ENCODE data around the gene KDM6B. TPM values are rescaled to one million over a fixed set of nuclear protein-coding genes. Genes with fewer than 3 reads are reported as not detected.

Gene KDM6B
- total and polyA plus RNA-seq, 9 of the 15 experiments (the other 6 are each of a cell fraction or from before 2014, with no cell fraction given) = 0.01 to 22.9 (median 2.2) TPM

DNA sequence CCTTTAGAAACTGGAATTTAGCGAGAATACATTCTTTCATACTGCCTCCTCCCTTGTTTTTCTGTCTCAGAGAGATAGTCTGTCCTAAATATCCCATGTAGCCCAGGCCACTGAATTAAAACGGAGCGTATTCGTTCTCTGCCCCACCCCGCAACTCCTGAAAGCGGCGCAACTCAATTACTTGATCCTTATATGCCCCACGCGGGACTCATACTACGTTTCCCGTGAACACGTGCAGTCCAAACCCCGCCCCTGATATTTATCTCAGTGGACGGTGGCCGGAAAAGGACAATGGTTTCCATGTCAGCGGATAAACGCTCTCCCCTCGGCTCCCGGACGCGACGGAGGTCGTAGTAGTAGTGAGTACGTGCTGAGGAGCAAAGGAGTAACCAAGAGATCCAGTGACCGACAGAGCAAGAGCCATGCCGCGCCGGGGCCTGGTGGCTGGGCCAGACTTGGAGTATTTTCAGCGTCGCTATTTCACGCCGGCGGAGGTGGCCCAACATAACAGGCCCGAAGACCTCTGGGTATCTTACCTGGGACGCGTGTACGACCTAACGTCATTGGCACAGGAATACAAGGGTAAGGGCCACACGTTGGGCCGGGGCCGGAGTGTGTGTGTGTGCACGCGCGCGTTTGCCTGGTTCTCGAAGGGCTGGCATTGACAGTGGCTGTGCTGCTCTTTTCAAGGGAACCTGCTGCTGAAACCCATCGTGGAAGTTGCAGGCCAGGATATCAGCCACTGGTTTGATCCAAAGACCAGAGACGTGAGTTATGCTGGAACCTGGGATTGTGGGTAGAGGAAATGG, 23.9 kb downstream of the KDM6B start, which contains the start of gene CYB5D1 (continued):
- TF ChIP-seq, protein P1, sequence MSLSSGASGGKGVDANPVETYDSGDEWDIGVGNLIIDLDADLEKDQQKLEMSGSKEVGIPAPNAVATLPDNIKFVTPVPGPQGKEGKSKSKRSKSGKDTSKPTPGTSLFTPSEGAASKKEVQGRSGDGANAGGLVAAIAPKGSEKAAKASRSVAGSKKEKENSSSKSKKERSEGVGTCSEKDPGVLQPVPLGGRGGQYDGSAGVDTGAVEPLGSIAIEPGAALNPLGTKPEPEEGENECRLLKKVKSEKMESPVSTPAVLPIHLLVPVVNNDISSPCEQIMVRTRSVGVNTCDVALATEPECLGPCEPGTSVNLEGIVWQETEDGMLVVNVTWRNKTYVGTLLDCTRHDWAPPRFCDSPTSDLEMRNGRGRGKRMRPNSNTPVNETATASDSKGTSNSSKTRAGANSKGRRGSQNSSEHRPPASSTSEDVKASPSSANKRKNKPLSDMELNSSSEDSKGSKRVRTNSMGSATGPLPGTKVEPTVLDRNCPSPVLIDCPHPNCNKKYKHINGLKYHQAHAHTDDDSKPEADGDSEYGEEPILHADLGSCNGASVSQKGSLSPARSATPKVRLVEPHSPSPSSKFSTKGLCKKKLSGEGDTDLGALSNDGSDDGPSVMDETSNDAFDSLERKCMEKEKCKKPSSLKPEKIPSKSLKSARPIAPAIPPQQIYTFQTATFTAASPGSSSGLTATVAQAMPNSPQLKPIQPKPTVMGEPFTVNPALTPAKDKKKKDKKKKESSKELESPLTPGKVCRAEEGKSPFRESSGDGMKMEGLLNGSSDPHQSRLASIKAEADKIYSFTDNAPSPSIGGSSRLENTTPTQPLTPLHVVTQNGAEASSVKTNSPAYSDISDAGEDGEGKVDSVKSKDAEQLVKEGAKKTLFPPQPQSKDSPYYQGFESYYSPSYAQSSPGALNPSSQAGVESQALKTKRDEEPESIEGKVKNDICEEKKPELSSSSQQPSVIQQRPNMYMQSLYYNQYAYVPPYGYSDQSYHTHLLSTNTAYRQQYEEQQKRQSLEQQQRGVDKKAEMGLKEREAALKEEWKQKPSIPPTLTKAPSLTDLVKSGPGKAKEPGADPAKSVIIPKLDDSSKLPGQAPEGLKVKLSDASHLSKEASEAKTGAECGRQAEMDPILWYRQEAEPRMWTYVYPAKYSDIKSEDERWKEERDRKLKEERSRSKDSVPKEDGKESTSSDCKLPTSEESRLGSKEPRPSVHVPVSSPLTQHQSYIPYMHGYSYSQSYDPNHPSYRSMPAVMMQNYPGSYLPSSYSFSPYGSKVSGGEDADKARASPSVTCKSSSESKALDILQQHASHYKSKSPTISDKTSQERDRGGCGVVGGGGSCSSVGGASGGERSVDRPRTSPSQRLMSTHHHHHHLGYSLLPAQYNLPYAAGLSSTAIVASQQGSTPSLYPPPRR (CRISPR knock-in tag; IDR thresholded peaks at IDR 0.05; ENCODE audit: borderline replicate concordance) = 0 out of 2 replicates have a peak, but pooled peaks have one; percentile 5
- TF ChIP-seq PURB (CRISPR knock-in tag; IDR thresholded peaks at IDR 0.05; ENCODE audit: low read depth) (no peak), HMBOX1 (IDR thresholded peaks at IDR 0.05) (no peak), ZNF197 (CRISPR knock-in tag; IDR thresholded peaks at IDR 0.05; ENCODE audit: low read depth) (no peak; the same call in 1 of the 2 replicates), SPI1 (IDR thresholded peaks at IDR 0.05; ENCODE audit: borderline replicate concordance, low read depth, low read length) (no peak), HNRNPLL (IDR thresholded peaks at IDR 0.05; ENCODE audit: low read depth, low read length, poor library complexity, severe bottlenecking) (no peak), ZFP91 (CRISPR knock-in tag; IDR thresholded peaks at IDR 0.05) (0 out of 2 replicates have a peak, but pooled peaks have one; percentile 27), GABPA (tag; conservative IDR thresholded peaks at IDR 0.05; ENCODE audit: low read depth) (peak; percentile 41; the same call in 1 of the 2 replicates), SUPT5H (IDR thresholded peaks at IDR 0.05) (0 out of 2 replicates have a peak, but pooled peaks have one; percentile 59), HCFC1 (IDR thresholded peaks at IDR 0.05; ENCODE audit: low read depth, low read length) (peak; percentile 84), RBM15 (IDR thresholded peaks at IDR 0.05; ENCODE audit: insufficient read depth, low read length) (no peak), BCOR (IDR thresholded peaks at IDR 0.05) (no peak), ZNF695 (CRISPR knock-in tag; IDR thresholded peaks at IDR 0.05) (no peak), CTCF (IDR thresholded peaks at IDR 0.05 in 2 of 3, conservative IDR thresholded peaks at IDR 0.05 in 1 of 3; ENCODE audit: insufficient read depth in 2 of 3, low read depth in 1 of 3, low read length in 3 of 3) (0 out of 6 replicates have a peak, but pooled peaks of 1 of the 3 experiments have one; percentile 0), POLR2AphosphoS2 (IDR thresholded peaks at IDR 0.05; ENCODE audit: low read length) (peak; percentile 66; the same call in 1 of the 2 replicates), ZFX (CRISPR knock-in tag; IDR thresholded peaks at IDR 0.05) (peak; percentile 76), ADNP (tag; IDR thresholded peaks at IDR 0.05) (no peak), ZNF347 (CRISPR knock-in tag; IDR thresholded peaks at IDR 0.05; ENCODE audit: low read depth) (no peak)

Measured in K562 (cell line).